Astrocyte (in vitro differentiated cells and primary cell): ENCODE measurements around the gene C2CD2.

Experiments
- CTCF ChIP-seq: IDR thresholded peaks from 2 replicates; pipeline ENCODE4 v1.5.1; 2011; ENCODE audit warnings: low read depth, mild to moderate bottlenecking, inconsistent platforms, low read length, moderate library complexity; ENCODE audit not compliant: insufficient read depth
- EZH2 ChIP-seq: IDR thresholded peaks from 2 replicates; pipeline ENCODE4 v1.6.1; 2012; ENCODE audit warnings: mild to moderate bottlenecking, low read length, inconsistent platforms; ENCODE audit not compliant: insufficient read depth

GRCh38 chr21:41856572-41856971 is 97.2 kb downstream of the C2CD2 start:
- TF ChIP-seq CTCF: no peak
- no peak for TF ChIP-seq EZH2
